Raji (cell line): ENCODE measurements around the gene RAI1.

Experiments
- POLR2A ChIP-seq: IDR thresholded peaks from 2 replicates; pipeline ENCODE4 v1.6.1; 2011; ENCODE audit warnings: low read depth, low read length, control low read depth; ENCODE audit not compliant: insufficient read depth

RAI1 gene

GRCh38 chr17:17836818-17837379 is 155.6 kb downstream of the RAI1 start, which contains the start of gene SREBF1:
Gene SREBF1, minus strand, starts transcription at chr17:17836986. Its CDS starts 169 bp downstream, at chr17:17836817.
- TF ChIP-seq POLR2A: peak; percentile 14; the same call in 1 of the 2 replicates

GRCh38 chr17:17837380-17837821 is 156.1 kb downstream of the RAI1 start:
- no peak for TF ChIP-seq POLR2A

GRCh38 chr17:17837966-17838962 is 157.0 kb downstream of the RAI1 start:
- TF ChIP-seq POLR2A: 0 out of 2 replicates have a peak, but pooled peaks have one; percentile 19

- TF ChIP-seq POLR2A: peak; percentile 97
Measured at GRCh38 chr17:17839791-17840707, 158.8 kb downstream of the RAI1 start.

GRCh38 chr17:17840751-17841591 is 159.7 kb downstream of the RAI1 start:
- no peak for TF ChIP-seq POLR2A

GRCh38 chr17:17841601-17842025 is 160.4 kb downstream of the RAI1 start:
- no peak for TF ChIP-seq POLR2A

GRCh38 chr17:17842111-17842876 is 161.0 kb downstream of the RAI1 start:
- no peak for TF ChIP-seq POLR2A

GRCh38 chr17:17843096-17843495 is 161.8 kb downstream of the RAI1 start:
- no peak for TF ChIP-seq POLR2A

GRCh38 chr17:17844079-17844478 is 162.8 kb downstream of the RAI1 start:
- no peak for TF ChIP-seq POLR2A

- TF ChIP-seq POLR2A: no peak
Measured at GRCh38 chr17:17844500-17844899, 163.2 kb downstream of the RAI1 start.

- TF ChIP-seq POLR2A: no peak
Measured at GRCh38 chr17:17845046-17845775, 164.0 kb downstream of the RAI1 start.

- TF ChIP-seq POLR2A: no peak
Measured at GRCh38 chr17:17846003-17846402, 164.7 kb downstream of the RAI1 start.

- TF ChIP-seq POLR2A: no peak
Measured at GRCh38 chr17:17846645-17847044, 165.4 kb downstream of the RAI1 start.
